K562 (cell line): ENCODE results near the gene RBM3. TPM values are rescaled to one million over a fixed set of nuclear protein-coding genes. Genes with fewer than 3 reads are reported as not detected.

Source experiments
- ATAC-seq: fragments of 200-7000 bp; cut with Tn5 transposase; 3 replicates; pipeline ENCODE4 v1.9.1; 2020; ENCODE audit warnings: moderate library complexity
- BruUV-seq: library from RNA; stranded (reverse); fragments of 400-500 nt; replicated peaks from 2 replicates; lab custom pipeline; 2021; lab: Mats Ljungman, UMichigan
- CTCF ChIA-PET: fragments of 300-600 bp; formaldehyde crosslinking; extraction: SDS; loops from one replicate; lab custom pipeline; 2021; ENCODE audit warnings: low intra/inter-chr PET ratio; lab: Yijun Ruan, JAX
- POLR2A ChIA-PET: fragments of 300-600, 350-650 bp; sonication (Branson Sonifier 250); formaldehyde crosslinking; extraction: SDS; loops from one replicate; lab custom pipeline; 2021; ENCODE audit warnings: antibody characterized with exemption, inconsistent platforms; lab: Yijun Ruan, JAX
- DNase-seq, 4 experiments: peaks; one replicate each; pipeline versions ENCODE4 v3.0.0 to v3.0.0-alpha.2; 2011 to 2018; ENCODE audit warnings: low spot score in 3 of 4, mixed read lengths in 3 of 4; ENCODE audit errors: extremely low read depth in 1 of 4
- FAIRE-seq: peaks from 2 replicates; lab custom pipeline; 2011; peaks lifted over from hg19 to GRCh38; lab: Jason Lieb, UNC
- H2AFZ ChIP-seq: 2 replicates; pipeline ENCODE4 v1.6.0; 2011; ENCODE audit warnings: low read depth, low read length, control low read depth, inconsistent platforms
- H3K27ac ChIP-seq: fragments of 200-600 bp; 3 replicates; pipeline ENCODE4 v1.8.0; 2011; ENCODE audit warnings: low read depth, mild to moderate bottlenecking, control low read depth, inconsistent platforms, low read length, moderate library complexity, mixed read lengths; ENCODE audit errors: extremely low read depth
- H3K27me3 ChIP-seq, 2 experiments: fragments of 300-600 bp in 1 of 2; 2 replicates in 1 of 2; 3 replicates in 1 of 2; pipeline versions ENCODE4 v1.6.0 to v1.8.0; 2011; ENCODE audit warnings: inconsistent platforms in 2 of 2, low read length in 2 of 2, mild to moderate bottlenecking in 1 of 2, mixed read lengths in 1 of 2, moderate library complexity in 1 of 2; ENCODE audit not compliant: control insufficient read depth in 2 of 2, insufficient read depth in 2 of 2
- H3K36me3 ChIP-seq: fragments of 300-600 bp; 3 replicates; pipeline ENCODE4 v1.8.0; 2011; ENCODE audit warnings: mild to moderate bottlenecking, low read length, inconsistent platforms; ENCODE audit not compliant: control insufficient read depth, insufficient read depth
- H3K4me1 ChIP-seq, 2 experiments: fragments of 200-600 bp in 1 of 2; replicated peaks in 1 of 2; 2 replicates in 1 of 2; 3 replicates in 1 of 2; pipeline versions ENCODE4 v1.5.1 to v1.8.0; 2011; ENCODE audit warnings: inconsistent platforms in 2 of 2, low read length in 2 of 2, mild to moderate bottlenecking in 1 of 2, mixed read lengths in 1 of 2, moderate library complexity in 1 of 2; ENCODE audit not compliant: control insufficient read depth in 2 of 2, insufficient read depth in 2 of 2
- H3K4me2 ChIP-seq: 2 replicates; pipeline ENCODE4 v1.6.1; 2011; ENCODE audit warnings: low read length, control low read depth, inconsistent platforms, mixed read lengths; ENCODE audit not compliant: insufficient read depth
- H3K4me3 ChIP-seq: fragments of 200-600 bp; sonication (generic), shearing (Covaris generic); 2 replicates; pipeline ENCODE4 v1.5.1; 2016; ENCODE audit warnings: control low read depth, inconsistent platforms
- H3K79me2 ChIP-seq: fragments of 200-600 bp; 3 replicates; pipeline ENCODE4 v1.8.0; 2011; ENCODE audit warnings: low read length, inconsistent platforms; ENCODE audit not compliant: control insufficient read depth, insufficient read depth
- H3K9ac ChIP-seq, 2 experiments: 2 replicates each; pipeline versions ENCODE4 v1.6.0 to v1.6.1; 2011; ENCODE audit warnings: low read depth in 2 of 2, low read length in 2 of 2, control low read depth in 1 of 2, inconsistent platforms in 1 of 2, mild to moderate bottlenecking in 1 of 2, mixed read lengths in 1 of 2; ENCODE audit not compliant: insufficient read depth in 1 of 2
- H3K9me1 ChIP-seq: one replicate; pipeline ENCODE4 v1.6.0; 2011; ENCODE audit warnings: inconsistent platforms, mild to moderate bottlenecking, low read length, moderate library complexity; ENCODE audit not compliant: control insufficient read depth, insufficient read depth
- H3K9me3 ChIP-seq: replicated peaks from 2 replicates; pipeline ENCODE4 v1.5.1; 2011; ENCODE audit warnings: low read depth, low read length, inconsistent platforms; ENCODE audit not compliant: control insufficient read depth, insufficient read depth
- H4K20me1 ChIP-seq: replicated peaks from 2 replicates; pipeline ENCODE4 v1.6.1; 2011; ENCODE audit warnings: low read length, inconsistent platforms, mixed read lengths; ENCODE audit not compliant: control insufficient read depth, insufficient read depth
- GATA2 ChIP-seq: sonication (generic); formaldehyde crosslinking; IDR thresholded peaks from 2 replicates; pipeline ENCODE4 v1.4.0; 2020; ENCODE audit warnings: mild to moderate bottlenecking, missing genetic modification reagents
- HLTF ChIP-seq: fragments of 450-650 bp; IDR thresholded peaks from 2 replicates; pipeline ENCODE4 v1.6.1; 2016
- POLR2AphosphoS5 ChIP-seq: IDR thresholded peaks from 2 replicates; pipeline ENCODE4 v1.6.1; 2011; ENCODE audit warnings: mild to moderate bottlenecking, low read depth, low read length, moderate library complexity; ENCODE audit not compliant: control insufficient read depth, insufficient read depth
- POLR2B ChIP-seq: fragments of 450-650 bp; IDR thresholded peaks from 2 replicates; pipeline ENCODE4 v1.6.1; 2018; ENCODE audit warnings: low read depth; ENCODE audit not compliant: partially characterized antibody
- POLR2G ChIP-seq: fragments of 200-400 bp; formaldehyde crosslinking; IDR thresholded peaks from 2 replicates; pipeline ENCODE4 v1.6.1; 2017; ENCODE audit warnings: low read depth, mild to moderate bottlenecking, antibody characterized with exemption, low read length, moderate library complexity
- RBFOX2 ChIP-seq: fragments of 200-400 bp; formaldehyde crosslinking; IDR thresholded peaks from 2 replicates; pipeline ENCODE4 v1.6.1; 2017; ENCODE audit warnings: low read depth, mild to moderate bottlenecking, low read length, moderate library complexity
- ZNF551 ChIP-seq: fragments of 250-450 bp; sonication (Bioruptor Pico); IDR thresholded peaks from 2 replicates; pipeline ENCODE4 v1.5.0; 2021; ENCODE audit warnings: mild to moderate bottlenecking, moderate library complexity
- WGBS: fragments of 100-300 bp; shearing (Covaris generic); methylation state at CpG from one replicate; pipeline ENCODE4 v1.1.6; 2016; ENCODE audit warnings: low coverage, mixed read lengths; ENCODE audit not compliant: insufficient coverage; ENCODE audit errors: missing lambda C conversion rate; 5-methylcytosine and 5-hydroxymethylcytosine counted together
- in situ Hi-C: fragments of 300-500 bp; cut with MboI; formaldehyde crosslinking; loops from 4 replicates; pipeline ENCODE4 v1.15.0; 2018; ENCODE audit warnings: inconsistent platforms, mixed read lengths
- intact Hi-C: fragments of 100-400 bp; cut with micrococcal nuclease; formaldehyde crosslinking; loops from 2 replicates; pipeline ENCODE4 v1.14.2; 2022
- polyA plus RNA-seq, 8 experiments: library from polyadenylated mRNA; depleted of rRNA in 4 of 8; stranded (reverse) in 5 of 8; unstranded in 3 of 8; fragments of >200 nt; fragmentation: Nextera tagmentation in 2 of 8; fragmentation: Illumina TruSeq in 1 of 8; extraction: Ambion mirVana in 2 of 8; extraction: Trizol in 1 of 8; gene quantifications; 2 replicates each; pipeline versions ENCODE4 v1.2.1 to v1.2.3, GENCODE V29; 2011 to 2014; ENCODE audit warnings: inconsistent platforms in 1 of 8, missing spikeins in 1 of 8
- total RNA-seq, 7 experiments: library from RNA; depleted of rRNA in 6 of 7; stranded (reverse); fragments of >200 nt in 6 of 7; fragmentation: Illumina TruSeq in 2 of 7; extraction: Trizol in 2 of 7; gene quantifications; 2 replicates each; pipeline versions ENCODE4 v1.2.1 to v1.2.3, GENCODE V29; 2011 to 2021; ENCODE audit warnings: low replicate concordance in 1 of 7
- TF ChIP-seq, protein P1 (sequence below): fragments of 250-450 bp; sonication (Bioruptor Pico); IDR thresholded peaks from 2 replicates; pipeline ENCODE4 v1.8.0; 2022; ENCODE audit warnings: moderate library complexity, mild to moderate bottlenecking, inconsistent platforms
- TF ChIP-seq, protein P2 (sequence below): fragments of 250-450 bp; sonication (Bioruptor Pico); IDR thresholded peaks from 2 replicates; pipeline ENCODE4 v1.6.1; 2021; ENCODE audit warnings: mild to moderate bottlenecking

RBM3 gene
- total and polyA plus RNA-seq, 9 of the 15 experiments (the other 6 are each of a cell fraction or from before 2014, with no cell fraction given) = 70.3 to 272 (median 209) TPM

DNA sequence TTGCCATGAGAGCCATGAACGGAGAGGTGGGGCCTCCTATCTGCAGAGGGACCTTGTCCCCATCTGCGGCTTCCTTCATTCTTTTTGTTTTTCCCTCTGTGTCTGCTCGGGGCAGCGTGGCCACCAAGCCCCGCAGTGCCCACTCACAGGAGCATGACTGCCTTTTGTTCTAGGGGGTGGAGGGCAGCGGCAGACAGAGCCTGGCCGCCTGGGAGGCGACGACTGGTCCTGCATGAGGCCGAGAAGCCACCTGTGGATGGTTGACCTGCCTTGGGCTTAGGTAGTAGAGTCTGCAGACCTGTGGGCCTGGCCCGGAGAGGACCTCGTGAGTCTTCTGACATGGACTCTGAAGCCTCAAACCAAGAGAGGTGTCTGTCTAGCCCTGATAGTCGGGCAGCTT is 1.4 kb downstream of the RBM3 start:
- FAIRE-seq = no peak
- WGBS = 8% methylated on average over 11 of the region's 13 CpGs
- H2AFZ ChIP-seq = no peak overlapping the region
- H3K27me3 ChIP-seq = no peaks in the 10 kb centered on the region
- TF ChIP-seq RBFOX2 = peak; percentile 70
- TF ChIP-seq HLTF = no peak
- TF ChIP-seq GATA2 (CRISPR knock-in tag) = no peak
- TF ChIP-seq ZNF551 (CRISPR knock-in tag) = no peak
- peak; percentile 62 for TF ChIP-seq POLR2G
- no peak for TF ChIP-seq POLR2B
- TF ChIP-seq, protein P1, sequence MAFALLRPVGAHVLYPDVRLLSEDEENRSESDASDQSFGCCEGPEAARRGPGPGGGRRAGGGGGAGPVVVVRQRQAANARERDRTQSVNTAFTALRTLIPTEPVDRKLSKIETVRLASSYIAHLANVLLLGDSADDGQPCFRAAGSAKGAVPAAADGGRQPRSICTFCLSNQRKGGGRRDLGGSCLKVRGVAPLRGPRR (CRISPR knock-in tag) = no peak
- TF ChIP-seq, protein P2, sequence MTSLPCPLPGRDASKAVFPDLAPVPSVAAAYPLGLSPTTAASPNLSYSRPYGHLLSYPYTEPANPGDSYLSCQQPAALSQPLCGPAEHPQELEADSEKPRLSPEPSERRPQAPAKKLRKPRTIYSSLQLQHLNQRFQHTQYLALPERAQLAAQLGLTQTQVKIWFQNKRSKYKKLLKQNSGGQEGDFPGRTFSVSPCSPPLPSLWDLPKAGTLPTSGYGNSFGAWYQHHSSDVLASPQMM (CRISPR knock-in tag) = no peak
- peak; percentile 10; the same call in 1 of the 2 replicates for TF ChIP-seq POLR2AphosphoS5
- TF ChIP-seq, all 486 proteins: peak for 3
- peak overlapping the region; percentile 97 to 100 for H3K9ac ChIP-seq
- H3K9me3 ChIP-seq = no peaks in the 10 kb centered on the region
- H3K9me1 ChIP-seq = peaks cover 10% of the 10 kb centered on the region
- no peak for ATAC-seq
- POLR2A ChIA-PET = interaction anchor here (1.0 to 1.7 kb wide), 7 partner anchors 9 to 226 kb away, joined by 3 to 12 read pairs (median 4); partner anchors contain the start of genes HDAC6 and TBC1D25
- DNase-seq = peak in 1 of 4 experiments; percentile 31
- H3K4me2 ChIP-seq = peak overlapping the region; percentile 97
- peaks cover 15% of the 10 kb centered on the region; the same call in 1 of the 2 replicates for H4K20me1 ChIP-seq
- H3K36me3 ChIP-seq = peaks cover 47% of the 10 kb centered on the region
- H3K4me3 ChIP-seq = peak overlapping the region; percentile 90
- CTCF ChIA-PET = no interaction called here
- H3K79me2 ChIP-seq = peaks cover 34% of the 10 kb centered on the region
- intact Hi-C loops = loop anchor here (2.0 to 10.0 kb wide), 2 partner anchors 21 to 51 kb away; partner anchors contain the start of genes EBP and WDR13
- H3K4me1 ChIP-seq = peaks cover 13 to 14% of the 10 kb centered on the region in 2 experiments; a peak in 4 of 5 replicates
- in situ Hi-C loops = no loop called here
- H3K27ac ChIP-seq = peak overlapping the region; percentile 100; the same call in 2 of the 3 replicates
- no TSS peak for BruUV-seq
